Hematopoietic multipotent progenitor cell (in vitro differentiated cells): Measurements from ENCODE around the gene ICAM3. TPM values are rescaled to one million over a fixed set of nuclear protein-coding genes. Genes with fewer than 3 reads are reported as not detected.
"Not testable (repeated sequence)": the region's sequence is repeated elsewhere in the genome, so short reads cannot be mapped to it uniquely, and the experiment has no call there.

Experiments used
- DNase-seq, 3 donors: peaks; one replicate each; pipeline ENCODE4 v3.0.0-alpha.2; 2011 to 2015; ENCODE audit warnings: low read depth in 2 of 3, low spot score in 2 of 3
- total RNA-seq: library from RNA; depleted of rRNA; stranded (reverse); fragments of >200 nt; gene quantifications from one replicate; pipeline ENCODE4 v1.2.3, GENCODE V29; 2012

The ICAM3 gene
- total RNA-seq, 1 donor: 367 TPM

DNA sequence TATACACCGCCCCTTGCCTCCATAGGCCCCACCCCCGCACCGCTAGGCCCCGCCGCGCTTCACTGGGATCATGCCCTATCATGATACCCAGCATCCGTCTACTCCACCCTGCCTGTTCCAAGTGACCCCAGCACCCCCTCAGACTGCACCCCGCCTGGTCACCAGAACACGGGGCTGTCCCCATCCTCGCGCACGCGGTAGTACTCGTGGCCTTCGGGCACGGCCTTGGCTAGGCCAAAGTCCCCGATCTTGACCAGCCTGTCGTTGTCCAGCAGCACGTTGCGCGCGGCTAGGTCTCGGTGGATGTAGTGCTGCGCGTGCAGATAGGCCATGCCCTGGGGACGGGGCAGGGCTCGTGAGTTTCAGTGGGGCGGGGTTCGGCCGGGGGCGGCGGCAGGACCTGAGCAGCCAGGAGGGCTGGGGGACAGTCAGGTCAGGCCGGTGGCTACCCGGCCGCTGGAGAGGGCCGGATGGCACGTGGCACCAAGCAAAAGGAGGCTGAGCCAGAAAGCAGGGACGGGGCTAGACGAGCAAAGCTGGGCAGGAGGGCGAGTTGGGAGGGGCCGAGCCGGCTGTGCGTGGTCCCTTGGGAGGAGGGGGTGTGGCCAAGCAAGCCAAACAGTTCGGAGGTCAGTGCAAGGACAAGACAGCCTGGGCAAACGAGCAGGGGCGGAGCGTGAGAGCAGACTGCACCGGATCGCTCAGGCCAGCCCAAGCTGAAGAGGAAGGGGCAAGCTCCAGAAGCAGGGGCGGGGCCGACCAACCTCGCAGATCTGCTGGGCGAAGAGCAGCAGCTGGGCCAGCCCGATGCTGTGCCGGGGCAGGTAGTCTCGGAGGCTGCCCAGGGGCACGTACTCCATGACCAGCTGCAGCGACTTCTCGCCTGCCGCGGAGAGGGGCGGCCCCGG, 13.6 kb upstream of the ICAM3 start:
- no peak for DNase-seq

DNA sequence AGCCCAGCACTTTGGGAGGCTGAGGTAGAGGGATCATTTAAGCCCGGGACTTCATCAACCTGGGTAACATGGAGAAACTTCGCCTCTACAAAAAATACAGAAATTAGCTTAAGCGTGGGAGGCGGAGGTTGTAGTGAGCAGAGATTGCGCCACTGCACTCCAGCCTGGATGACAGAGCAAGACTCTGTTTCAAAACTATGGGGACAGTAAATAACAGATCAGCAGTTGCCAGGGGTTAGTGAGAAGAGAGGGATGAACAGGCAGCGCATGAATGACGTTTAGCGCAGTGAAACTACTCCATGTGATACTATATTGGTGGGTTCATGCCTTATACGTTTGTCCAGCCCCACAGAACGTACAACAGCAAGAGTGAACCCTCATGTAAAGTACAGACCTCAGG, 7.1 kb upstream of the ICAM3 start:
- DNase-seq: no peak

DNA sequence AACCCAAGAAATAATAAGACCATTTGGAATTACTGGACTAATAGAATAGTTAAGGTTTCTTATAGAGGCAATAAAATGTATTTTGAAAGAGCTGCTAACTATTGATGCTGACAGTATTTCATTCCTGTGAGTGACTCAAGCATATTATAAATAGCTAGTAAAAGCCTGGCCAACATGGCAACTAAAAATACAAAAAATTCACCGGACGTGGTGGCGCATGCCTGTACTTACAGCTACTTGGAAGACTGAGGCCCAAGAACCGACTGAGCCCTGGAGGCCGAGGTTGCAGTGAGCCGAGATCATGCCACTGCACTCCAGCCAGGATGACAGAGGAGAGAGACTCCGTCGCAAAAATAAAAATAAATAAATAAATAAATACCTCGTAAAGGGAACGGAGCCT, 5.4 kb upstream of the ICAM3 start:
- no peak for DNase-seq

DNA sequence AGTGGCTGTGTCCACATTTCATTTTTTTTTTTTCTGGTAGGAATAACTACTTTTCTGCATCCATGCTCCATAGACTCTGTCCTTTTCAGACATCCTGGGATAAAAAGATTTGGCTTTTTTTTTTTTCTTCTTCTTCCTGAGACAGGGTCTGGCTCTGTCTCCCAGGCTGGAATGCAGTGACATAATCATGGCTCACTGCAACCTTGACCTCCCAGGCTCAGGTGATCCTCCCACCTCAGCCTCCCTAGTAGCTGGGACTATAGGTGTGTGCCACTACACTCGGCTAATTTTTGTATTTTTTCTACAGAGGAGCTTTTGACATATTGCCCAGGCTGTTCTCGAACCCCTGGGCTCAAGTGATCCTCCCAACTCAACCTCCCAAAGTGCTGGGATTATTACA, 4.1 kb upstream of the ICAM3 start:
- DNase-seq: no peak

DNA sequence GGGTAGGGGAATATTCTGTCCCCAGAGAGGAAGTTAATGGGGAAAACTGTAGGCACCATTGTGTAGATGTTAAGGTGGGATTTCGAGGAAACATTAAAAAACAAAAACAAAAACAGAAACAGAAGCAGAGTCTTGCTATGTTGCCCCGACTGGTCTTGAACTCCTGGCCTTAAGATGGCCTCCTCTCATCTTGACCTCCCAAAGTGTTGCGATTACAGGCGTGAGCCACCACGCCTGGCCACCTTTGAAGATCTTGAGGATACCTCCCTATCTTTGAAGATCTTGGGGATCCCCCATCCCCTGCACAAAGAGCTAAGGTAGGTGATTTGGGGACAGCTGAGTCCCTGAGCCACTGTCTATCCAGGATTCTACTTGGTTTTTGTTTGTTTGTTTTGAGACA, 553 bp upstream of the ICAM3 start:
- no peak for DNase-seq

DNA sequence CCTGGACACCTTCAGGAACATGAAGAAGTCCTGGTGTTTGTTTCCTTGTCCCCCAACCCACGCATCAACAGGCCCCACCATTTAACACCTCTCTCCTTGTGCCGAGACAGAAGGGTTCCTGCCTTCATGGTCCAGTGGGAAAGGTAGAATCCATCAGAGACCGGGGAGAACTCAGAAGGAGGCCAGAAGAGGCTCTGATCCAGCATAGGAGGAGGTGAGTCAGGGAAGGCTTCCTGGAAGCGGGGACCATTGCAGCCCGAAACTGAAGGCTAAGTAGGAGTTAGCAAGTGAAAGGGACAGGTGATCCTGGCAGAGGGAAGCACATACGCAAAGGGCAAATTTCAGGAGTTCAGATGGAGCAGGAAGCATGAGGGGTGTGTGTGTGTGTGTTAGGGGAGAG, 484 bp downstream of the ICAM3 start:
- no peak for DNase-seq

DNA sequence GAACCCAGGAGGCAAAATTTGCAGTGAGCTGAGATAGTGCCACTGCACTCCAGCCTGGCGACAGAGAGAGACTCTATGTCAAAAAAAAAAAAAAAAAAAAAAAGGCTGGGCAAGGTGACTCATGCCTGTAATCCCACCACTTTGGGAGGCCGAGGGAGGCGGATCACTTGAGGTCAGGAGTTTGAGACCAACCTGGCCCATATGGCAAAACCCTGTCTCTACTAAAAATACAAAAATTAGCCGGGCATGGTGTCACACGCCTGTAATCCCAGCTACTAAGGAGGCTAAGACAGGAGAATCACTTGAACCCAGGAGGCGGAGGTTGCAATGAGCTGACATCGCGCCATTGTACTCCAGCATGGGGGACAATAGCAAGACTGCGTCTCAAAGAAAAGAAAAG, 2.7 kb downstream of the ICAM3 start:
- DNase-seq: not testable (repeated sequence)

DNA sequence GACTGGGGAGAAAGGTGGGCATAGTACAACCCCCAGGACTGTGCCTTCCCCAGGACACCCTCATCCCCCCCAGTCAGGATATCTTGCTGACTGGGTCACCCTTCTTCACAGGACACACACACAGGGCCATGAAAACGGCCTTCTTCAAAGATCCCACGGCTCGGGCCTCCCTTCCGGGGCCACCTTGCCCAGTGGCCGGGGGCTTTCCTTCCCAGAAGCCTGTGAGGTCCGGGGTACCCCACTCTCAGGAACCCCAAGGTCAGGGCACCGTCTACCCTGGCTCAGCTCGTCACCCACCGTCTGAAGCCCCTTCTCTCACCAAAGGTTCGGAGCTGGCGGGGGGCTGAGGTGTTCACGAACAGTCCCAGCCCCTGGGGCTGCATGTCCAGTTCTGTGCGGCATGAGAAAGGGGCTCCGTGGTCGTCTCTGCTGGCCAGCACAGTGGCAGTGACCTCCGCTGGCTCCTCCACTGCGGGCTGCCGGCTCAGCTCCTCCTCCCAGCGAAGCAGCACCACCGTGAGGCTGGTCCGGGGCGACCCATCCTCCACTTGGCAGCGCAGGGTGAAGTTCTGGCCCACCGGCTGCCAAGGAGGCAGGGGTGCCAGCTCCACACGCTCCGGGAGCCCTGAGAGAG, 4.0 kb downstream of the ICAM3 start:
- no peak for DNase-seq

DNA sequence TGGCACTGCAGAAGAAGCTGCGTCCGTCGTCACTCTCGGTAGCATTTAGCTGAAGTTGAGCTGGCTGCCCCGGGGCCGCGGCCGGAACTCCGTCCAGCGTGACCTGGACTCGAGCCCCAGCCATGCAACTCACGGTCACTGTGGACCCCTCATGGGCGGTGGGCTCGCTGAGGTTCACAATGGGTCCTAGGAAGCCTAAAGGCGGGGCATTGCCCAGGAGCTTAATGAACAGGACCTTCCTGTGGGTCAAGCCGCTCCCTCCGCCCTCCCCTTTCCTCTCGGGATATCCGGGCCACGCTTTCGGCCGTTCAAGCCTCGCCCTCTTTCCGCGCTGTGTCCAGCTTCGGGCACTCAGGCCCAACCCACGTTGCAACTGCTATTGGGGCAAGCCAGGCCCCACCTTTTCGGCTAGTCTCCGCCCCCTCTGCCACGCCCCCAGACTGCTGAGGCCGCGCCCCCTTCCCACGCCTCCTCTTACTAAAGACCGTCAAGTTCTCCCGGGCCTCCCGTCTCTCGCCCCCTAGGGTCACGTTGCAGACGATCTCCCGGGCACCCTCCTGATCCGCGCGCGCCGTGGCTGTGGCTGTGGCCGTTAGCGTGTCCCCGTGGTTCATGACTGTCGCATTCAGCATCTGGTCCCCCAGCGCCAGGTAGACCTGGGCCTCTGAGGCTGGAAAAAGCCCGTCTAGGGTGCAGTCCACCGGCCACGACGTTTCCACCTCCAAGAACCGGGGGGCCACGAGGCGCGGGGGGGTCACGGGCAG, 4.7 kb downstream of the ICAM3 start:
- peak in 2 of 3 donors; percentile 41 to 49 for DNase-seq

DNA sequence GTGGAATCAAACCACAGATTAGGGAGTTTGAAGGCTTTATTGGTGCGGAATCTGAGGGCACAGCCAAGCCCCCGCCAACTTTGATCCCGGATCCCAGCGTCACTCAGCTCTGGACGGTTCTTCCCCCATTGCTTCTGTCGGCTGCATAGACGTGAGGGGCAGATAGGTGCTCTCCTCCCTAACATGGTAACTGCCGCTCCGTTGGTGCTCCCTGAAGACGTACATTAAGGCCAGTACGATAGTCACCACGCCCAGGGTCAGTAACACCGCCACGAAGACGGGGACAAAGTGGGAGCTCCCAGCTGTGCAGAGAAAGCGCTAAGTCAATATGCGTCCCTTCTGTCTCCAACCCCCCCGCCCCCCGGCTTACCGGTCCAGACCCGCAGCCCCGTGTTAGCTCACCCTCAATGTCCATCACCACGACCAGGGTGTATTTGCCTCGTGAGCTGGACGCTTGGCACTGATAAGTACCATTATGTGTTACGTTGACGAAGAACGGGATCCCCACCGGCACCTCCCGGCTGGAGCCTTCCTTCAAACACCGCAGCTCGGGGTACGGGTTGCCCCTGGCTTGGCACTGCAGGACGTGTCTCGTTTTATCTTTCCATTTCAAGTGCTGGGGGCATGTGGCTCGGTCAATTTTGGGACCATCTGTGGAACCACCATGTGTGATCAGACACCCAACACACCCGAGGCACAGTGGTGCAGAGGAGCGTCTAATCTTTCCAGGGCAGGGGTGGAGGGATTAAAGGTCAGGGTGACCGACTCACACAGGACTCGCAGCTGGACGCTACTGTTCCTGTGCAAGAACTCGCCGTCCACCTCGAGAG, 5.5 kb downstream of the ICAM3 start:
- DNase-seq: no peak

DNA sequence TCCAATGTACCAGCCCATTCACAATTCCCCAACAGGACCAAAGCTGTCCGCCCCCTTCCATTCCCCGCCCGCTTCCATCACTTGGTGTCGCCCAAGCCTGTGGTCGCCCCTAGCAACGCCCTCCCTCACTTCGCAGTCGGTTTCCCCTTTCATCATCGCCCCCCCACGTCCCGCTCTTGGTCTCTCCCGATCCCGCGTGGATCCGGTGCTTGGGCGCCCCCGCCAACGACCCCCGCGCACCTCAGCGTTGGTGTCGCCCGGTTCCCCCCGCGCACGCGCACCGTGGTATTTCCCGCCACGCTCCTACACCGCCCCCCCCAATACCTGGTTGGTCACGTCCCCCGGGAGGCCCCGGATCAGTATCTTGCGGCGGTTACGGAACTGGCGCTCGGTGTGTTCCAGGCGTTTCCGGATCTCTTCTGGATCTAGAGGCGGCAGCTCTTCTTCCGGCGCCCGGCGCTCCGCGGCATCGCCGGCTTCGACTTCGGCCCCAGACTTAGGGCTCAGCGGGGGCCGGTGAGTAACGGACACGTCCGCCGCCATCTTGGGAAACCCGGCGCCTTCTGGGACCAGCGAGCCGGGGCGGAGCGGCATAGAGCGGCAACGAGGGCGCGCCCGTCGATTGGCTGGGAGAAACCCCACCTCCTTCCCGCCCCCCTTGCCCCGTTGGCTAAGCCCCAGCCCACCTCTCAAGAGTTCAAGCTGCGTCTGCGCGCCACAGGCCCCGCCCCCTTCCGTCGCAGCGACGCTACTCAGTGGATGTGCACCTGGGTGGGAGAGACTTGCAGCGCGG, 6.3 kb downstream of the ICAM3 start, which contains the start of gene RAVER1:
Gene RAVER1, minus strand, starts transcription at position 565 of the 793 bp plus-strand sequence. Its CDS starts 22 bp downstream, at position 543.
- peak; percentile 91 to 98 (median 98) for DNase-seq

DNA sequence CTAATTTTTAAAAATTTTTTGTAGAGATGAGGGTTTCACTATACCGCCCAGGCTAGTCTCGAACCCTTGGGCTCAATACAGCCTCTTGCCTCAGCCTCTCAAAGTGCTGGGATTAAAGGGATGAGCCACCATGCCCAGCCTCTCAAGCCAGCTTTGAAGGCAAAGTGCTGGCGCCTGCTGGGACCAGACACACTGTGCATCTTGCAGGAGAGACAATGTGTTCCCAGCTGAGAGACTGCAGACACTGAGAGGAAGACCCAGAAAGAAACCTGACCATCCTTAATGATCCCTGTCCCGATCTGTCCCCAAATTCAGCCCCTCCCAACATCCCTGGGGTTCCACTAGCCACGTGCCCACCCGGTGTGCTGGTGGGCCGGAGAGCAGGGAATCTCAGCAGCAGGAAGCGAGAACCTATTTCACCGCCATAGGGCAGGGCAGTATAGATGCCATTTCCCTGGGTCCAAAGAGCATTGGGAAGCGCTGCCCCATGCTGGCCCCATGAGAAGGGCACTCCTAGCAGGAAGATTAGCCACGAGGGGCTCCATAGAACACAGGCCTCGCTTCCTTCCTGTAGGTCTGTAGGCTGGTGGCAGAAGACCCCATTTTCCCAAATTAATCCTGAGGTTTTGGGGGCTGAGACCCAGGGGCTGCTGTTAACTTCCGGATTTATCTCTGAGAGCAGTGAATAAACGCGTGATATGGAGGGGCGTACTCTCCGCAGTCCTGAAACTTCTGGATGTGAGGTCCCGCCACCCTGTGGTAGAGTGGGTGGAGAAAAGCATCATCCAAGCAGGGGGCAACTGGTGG, 7.1 kb downstream of the ICAM3 start:
- no peak for DNase-seq

DNA sequence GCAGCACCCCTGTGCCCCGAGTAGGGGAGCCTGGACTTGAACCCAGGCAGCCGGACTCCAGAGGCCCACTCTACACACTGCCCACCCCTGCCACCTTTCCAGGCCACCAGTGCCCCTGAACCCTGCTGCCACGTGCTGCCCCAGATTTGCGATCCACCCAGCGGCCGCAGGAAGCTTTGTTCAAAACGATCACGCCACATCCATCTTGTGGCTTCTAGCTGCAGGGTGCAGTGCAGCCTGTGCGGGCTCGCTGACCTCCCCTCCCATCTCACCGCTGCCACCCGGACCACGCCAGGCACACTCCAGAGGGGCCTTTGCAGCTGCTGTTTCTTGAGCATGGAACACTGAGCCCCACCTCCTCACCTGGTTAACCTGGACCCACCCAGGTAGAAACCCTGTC, 9.9 kb downstream of the ICAM3 start:
- no peak for DNase-seq

DNA sequence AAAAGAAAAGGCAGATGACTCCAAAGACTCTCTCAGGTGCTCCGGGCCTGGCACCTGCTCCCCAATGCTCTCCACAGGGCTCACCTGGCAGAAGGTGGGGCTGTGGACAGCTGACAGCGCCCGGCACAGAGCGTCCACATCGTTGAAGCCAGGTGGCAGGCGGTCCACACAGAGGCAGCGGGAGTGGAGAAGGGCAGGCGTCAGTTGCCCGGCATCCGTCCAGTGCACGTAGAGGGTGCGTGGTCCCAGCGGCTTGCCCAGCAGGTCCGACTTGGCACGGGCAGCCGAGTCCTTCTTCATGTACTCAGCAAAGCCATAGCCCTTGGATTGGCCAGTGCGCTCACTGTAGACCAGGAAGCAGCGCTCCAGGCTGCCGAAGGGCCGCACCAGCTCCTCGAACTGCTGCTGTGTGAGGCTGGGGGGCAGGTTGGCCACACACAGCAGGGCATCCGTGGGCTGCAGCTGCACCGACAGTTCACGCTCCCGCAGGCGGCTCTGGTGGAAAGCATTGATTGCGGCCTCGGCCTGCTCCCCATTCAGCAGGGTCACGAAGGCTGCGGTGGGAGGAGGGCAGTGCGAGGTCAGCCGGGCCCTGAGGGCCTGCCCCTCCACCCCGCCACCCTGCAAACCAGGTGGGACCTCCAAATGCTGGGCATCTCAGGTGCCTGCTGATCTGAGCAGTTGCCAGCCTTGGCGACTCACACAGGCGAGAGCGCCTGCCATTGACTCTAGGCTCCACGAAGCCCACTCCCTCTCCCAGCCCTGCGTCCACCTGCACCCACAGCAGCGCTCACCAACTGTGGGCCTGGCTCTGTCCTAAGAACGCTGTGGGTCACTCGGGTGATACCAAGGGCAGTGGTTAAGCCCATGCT, 10.6 kb downstream of the ICAM3 start:
- no peak for DNase-seq

DNA sequence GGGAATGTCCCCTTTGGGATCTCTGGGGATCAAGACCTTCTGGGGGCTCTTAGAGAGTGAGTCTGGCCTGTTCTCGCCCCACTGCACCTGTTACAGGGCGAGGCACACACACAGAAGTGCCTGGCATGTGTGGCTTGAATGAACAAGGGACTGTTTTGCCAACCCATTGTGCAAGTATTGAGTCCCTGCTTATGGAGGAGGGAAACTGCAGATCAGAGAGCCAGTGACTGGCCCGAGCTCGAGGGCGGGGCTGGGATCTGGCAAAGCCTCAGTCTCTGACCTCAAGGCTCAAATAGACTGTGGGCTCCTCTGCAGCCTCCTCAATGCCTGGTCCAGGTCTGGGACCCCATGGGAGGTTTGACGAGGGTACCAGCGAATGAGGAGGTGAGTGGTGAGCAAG, 11.6 kb downstream of the ICAM3 start:
- DNase-seq: no peak

DNA sequence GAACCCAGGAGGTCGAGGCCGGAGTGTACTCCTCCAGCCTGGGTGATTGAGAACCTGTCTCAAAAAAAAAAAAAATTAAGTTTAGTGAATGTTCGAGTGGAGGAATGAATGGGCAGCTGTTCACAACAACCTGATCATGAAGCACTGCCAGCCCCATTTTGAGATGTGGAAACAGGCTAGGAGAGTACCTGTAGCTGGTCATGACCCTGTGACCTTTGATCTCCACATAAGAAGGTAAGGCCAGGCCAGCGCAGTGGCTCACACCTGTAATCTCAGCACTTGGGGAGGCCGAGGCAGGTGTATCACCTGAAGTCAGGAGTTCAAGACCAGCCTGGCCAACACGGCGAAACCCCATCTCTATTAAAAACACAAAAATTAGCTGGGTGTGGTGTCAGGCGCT, 13.7 kb downstream of the ICAM3 start:
- no peak for DNase-seq

DNA sequence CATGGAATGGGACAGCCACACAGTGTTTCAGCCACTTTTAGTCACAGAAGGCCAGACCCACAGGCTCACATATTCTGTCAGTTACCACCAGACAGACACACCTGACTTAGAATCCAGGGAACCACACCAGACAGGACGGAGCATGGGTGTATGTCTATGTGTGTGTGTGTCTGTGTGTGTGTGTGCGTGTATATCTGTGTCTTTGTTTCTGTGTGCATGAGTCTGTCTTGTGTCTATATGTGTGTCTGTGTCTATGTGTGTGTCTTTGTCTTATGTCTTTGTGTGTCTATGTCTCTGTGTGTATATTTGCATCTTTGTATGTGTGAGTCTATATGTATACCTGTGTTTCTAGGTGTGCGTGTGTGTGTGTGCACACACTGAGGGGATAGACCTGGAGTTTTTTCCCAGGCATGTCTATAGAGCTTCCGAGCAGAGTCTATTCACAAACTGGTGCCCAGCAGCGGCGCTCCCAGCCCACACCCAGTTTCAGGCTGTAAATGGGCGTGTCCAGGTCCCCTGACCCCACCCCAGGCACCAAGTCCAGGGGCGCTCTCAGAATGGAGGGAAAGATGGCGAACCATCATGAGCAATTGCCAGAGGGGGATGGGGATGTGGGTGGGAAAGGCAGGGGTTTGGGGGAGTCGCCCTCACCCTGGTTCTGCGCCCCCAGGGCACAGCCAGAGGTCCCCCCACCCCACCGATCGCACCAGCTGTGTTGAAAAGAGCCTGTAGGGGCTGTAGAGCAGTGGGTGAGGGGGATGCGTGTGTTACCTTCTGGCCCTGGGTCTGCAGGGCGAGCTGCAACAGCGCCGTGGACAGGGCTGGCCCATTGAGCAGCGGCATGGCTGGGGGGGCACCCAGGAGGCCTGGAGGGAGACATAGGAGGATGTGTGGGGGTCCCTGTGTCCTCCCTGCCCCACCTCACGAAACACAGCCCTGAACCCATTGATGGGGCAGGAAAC, 17.3 kb downstream of the ICAM3 start:
- no peak for DNase-seq
